Pancreas (tissue), 10 donors: ENCODE data around the gene MAD1L1. TPM values are rescaled to one million over a fixed set of nuclear protein-coding genes. Genes with fewer than 3 reads are reported as not detected.

Experiments
- ATAC-seq, 4 donors: fragments of 200-7000 bp; cut with Tn5 transposase; one replicate each; pipeline versions ENCODE4 v1.8.0 to v1.9.1; 2020; ENCODE audit warnings: mild to moderate bottlenecking in 4 of 4, moderate library complexity in 4 of 4
- DNase-seq, 6 donors: peaks; one replicate each; pipeline ENCODE4 v3.0.0-alpha.2; 2020
- FAIRE-seq: peaks from 2 replicates; lab custom pipeline; 2012; peaks lifted over from hg19 to GRCh38; lab: Jason Lieb, UNC
- H3K27ac ChIP-seq, 4 donors: fragments of 200-600 bp; sonication (generic); 1 replicate in 3 of 4; 2 replicates in 1 of 4; pipeline versions ENCODE4 v1.5.0 to v1.8.0; 2020
- H3K27me3 ChIP-seq, 4 donors: fragments of 200-600 bp; one replicate each; pipeline ENCODE4 v1.8.0; 2021
- H3K36me3 ChIP-seq, 3 donors: fragments of 200-600 bp; sonication (generic) in 1 of 3; one replicate each; pipeline versions ENCODE4 v1.5.0 to v1.8.0; 2020 to 2021
- H3K4me1 ChIP-seq, 3 donors: fragments of 200-600 bp; one replicate each; pipeline ENCODE4 v1.8.0; 2021
- H3K4me3 ChIP-seq, 4 donors: fragments of 200-600 bp; sonication (generic) in 2 of 4; one replicate each; pipeline versions ENCODE4 v1.5.0 to v1.8.0; 2020 to 2021
- H3K9me3 ChIP-seq, 4 donors: fragments of 200-600 bp; one replicate each; pipeline ENCODE4 v1.8.0; 2021
- CTCF ChIP-seq, 4 donors: fragments of 200-600 bp; sonication (generic) in 3 of 4; IDR thresholded peaks; one replicate each; pipeline versions ENCODE4 v1.5.0 to v1.8.0; 2021; ENCODE audit warnings: antibody characterized with exemption in 4 of 4
- WGBS, 2 donors: extraction: QIAGEN DNeasy Blood & Tissue Kit; methylation state at CpG; one replicate each; pipeline ENCODE4 v1.1.7; 2013; 5-methylcytosine and 5-hydroxymethylcytosine counted together
- intact Hi-C, 3 donors: fragments of 100-400 bp; cut with DNase I; formaldehyde crosslinking; loops; one replicate each; pipeline versions ENCODE4 v1.11.1 to v1.14.2; 2022
- polyA plus RNA-seq, 2 donors: library from polyadenylated mRNA; stranded (reverse); fragments of 200-250 nt; gene quantifications; one replicate each; pipeline ENCODE4 v1.2.3, GENCODE V29; 2013
- total RNA-seq, 6 donors: library from RNA; stranded (reverse); fragmentation: NEBNext Ultra II Directional in 4 of 6; extraction: Animal tissue kit (Norgen Biotek cat#: 25700) in 4 of 6; gene quantifications; one replicate each; pipeline versions ENCODE4 v1.2.1 to v1.2.4, GENCODE V29; 2021 to 2023
- donor health status: healthy with polysubstance abuse.
- donor health status: DM: no; HTN: no; CAD: no; lungs with moderate emphysema.
- donor health status: DM: no; HTN: no; CAD: no.
- donor health status: control.
- donor health status: control.
- donor health status: Bipolar disorder and iron deficiency.
- donor health status: DM: yes; HTN: yes; CAD: no.
- donor health status: DM: no; HTN: no; CAD: no.
- donor health status: DM: no; HTN: no; CAD: no.
- donor health status: DM: yes; HTN: yes; CAD: no.

Gene MAD1L1
- total and polyA plus RNA-seq, 8 donors, result 9.8 to 28.2 (median 11.9) TPM

- intact Hi-C loops, result no loop called here
- WGBS, 2 donors, result 89 to 90% methylated on average over 9 of the region's 9 CpGs
- FAIRE-seq (no peak), DNase-seq (no peak), ATAC-seq (no peak)
- Histone ChIP-seq H3K27me3 (no peaks in the 10 kb centered on the region), H3K4me3 (no peak overlapping the region), H3K4me1 (no peaks in the 10 kb centered on the region), H3K9me3 (no peaks in the 10 kb centered on the region), H3K36me3 (peaks cover 0 to 3% (median 0%) of the 10 kb centered on the region in 3 donors), H3K27ac (no peak overlapping the region)
- TF ChIP-seq CTCF (IDR thresholded peaks at IDR 0.05), result no peak
These were observed 124.7 kb downstream of the MAD1L1 start for GRCh38 chr7:2108071-2108455.

- H3K4me3 ChIP-seq, result no peak overlapping the region
- no peak for TF ChIP-seq CTCF (IDR thresholded peaks at IDR 0.05)
- 89% methylated on average over 21 of the region's 21 CpGs for WGBS, 2 donors
- ATAC-seq, result no peak
- peaks cover 0 to 3% (median 0%) of the 10 kb centered on the region in 3 donors for H3K36me3 ChIP-seq
- no peak overlapping the region for H3K27ac ChIP-seq
- peak in 1 of 6 donors; percentile 48 for DNase-seq
- FAIRE-seq, result no peak
- H3K9me3 ChIP-seq, result no peaks in the 10 kb centered on the region
- no peaks in the 10 kb centered on the region for H3K27me3 ChIP-seq
- H3K4me1 ChIP-seq, result no peaks in the 10 kb centered on the region
- intact Hi-C loops, result no loop called here
These were observed 125.2 kb downstream of the MAD1L1 start for GRCh38 chr7:2107386-2108070.

GRCh38 chr7:2106924-2107323, 125.8 kb downstream of the MAD1L1 start:
- intact Hi-C loops, result no loop called here
- no peak for FAIRE-seq

GRCh38 chr7:2106440-2106839, 126.3 kb downstream of the MAD1L1 start:
- intact Hi-C loops, result no loop called here
- no peak for FAIRE-seq
- no peaks in the 10 kb centered on the region for H3K27me3 ChIP-seq
- no peaks in the 10 kb centered on the region for H3K9me3 ChIP-seq
- H3K27ac ChIP-seq, result no peak overlapping the region
- no peak overlapping the region for H3K4me3 ChIP-seq
- peaks cover 0 to 3% (median 0%) of the 10 kb centered on the region in 3 donors for H3K36me3 ChIP-seq
- no peak for TF ChIP-seq CTCF (IDR thresholded peaks at IDR 0.05)
- DNase-seq, result no peak
- no peaks in the 10 kb centered on the region for H3K4me1 ChIP-seq
- ATAC-seq, result no peak
- WGBS, 2 donors, result 92 to 96% methylated on average over 12 of the region's 12 CpGs

More at GRCh38 chr7:2106924-2107323, 125.8 kb downstream of the MAD1L1 start:
- H3K27me3 ChIP-seq, result no peaks in the 10 kb centered on the region
- H3K4me1 ChIP-seq, result no peaks in the 10 kb centered on the region
- no peak overlapping the region for H3K27ac ChIP-seq
- TF ChIP-seq CTCF (IDR thresholded peaks at IDR 0.05), result no peak
- no peak for ATAC-seq
- H3K36me3 ChIP-seq, result peaks cover 0 to 3% (median 0%) of the 10 kb centered on the region in 3 donors
- no peaks in the 10 kb centered on the region for H3K9me3 ChIP-seq
- no peak overlapping the region for H3K4me3 ChIP-seq
- DNase-seq, result no peak
- 88 to 94% methylated on average over 15 of the region's 15 CpGs for WGBS, 2 donors

GRCh38 chr7:2105917-2106316, 126.8 kb downstream of the MAD1L1 start:
- no peaks in the 10 kb centered on the region for H3K9me3 ChIP-seq
- DNase-seq (no peak), ATAC-seq (no peak), FAIRE-seq (no peak)
- TF ChIP-seq CTCF (IDR thresholded peaks at IDR 0.05), result no peak
- WGBS, 2 donors, result 85 to 89% methylated on average over 15 to 17 of the region's 17 CpGs
- intact Hi-C loops, result no loop called here
- H3K4me1 ChIP-seq, result no peaks in the 10 kb centered on the region
- peaks cover 0 to 3% (median 0%) of the 10 kb centered on the region in 3 donors for H3K36me3 ChIP-seq
- no peak overlapping the region for H3K4me3 ChIP-seq
- no peak overlapping the region for H3K27ac ChIP-seq
- no peaks in the 10 kb centered on the region for H3K27me3 ChIP-seq
